Ascending aorta (tissue), 2 donors: ENCODE data around the gene SVOP. TPM values are rescaled to one million over a fixed set of nuclear protein-coding genes. Genes with fewer than 3 reads are reported as not detected.
"Not testable (repeated sequence)": the region's sequence is repeated elsewhere in the genome, so short reads cannot be mapped to it uniquely, and the experiment has no call there.

ENCODE experiments used
- DNase-seq, 2 donors: peaks; one replicate each; pipeline ENCODE4 v3.0.0-alpha.2; 2019; ENCODE audit warnings: low spot score in 2 of 2
- H3K27ac ChIP-seq, 2 donors: fragments of 200-600 bp; sonication (generic); one replicate each; pipeline ENCODE4 v1.5.1; 2016 to 2017; ENCODE audit warnings: mild to moderate bottlenecking in 1 of 2
- H3K27me3 ChIP-seq: fragments of 200-600 bp; sonication (generic); one replicate; pipeline ENCODE4 v1.5.1; 2017
- H3K36me3 ChIP-seq, 2 donors: fragments of 200-600 bp; sonication (generic); one replicate each; pipeline ENCODE4 v1.5.1; 2016
- H3K4me1 ChIP-seq, 2 donors: fragments of 200-600 bp; sonication (generic); one replicate each; pipeline ENCODE4 v1.5.1; 2016 to 2017; ENCODE audit warnings: mild to moderate bottlenecking in 1 of 2
- H3K4me3 ChIP-seq, 2 donors: fragments of 200-600 bp; sonication (generic); one replicate each; pipeline ENCODE4 v1.5.1; 2016 to 2017; ENCODE audit warnings: mild to moderate bottlenecking in 1 of 2
- H3K9me3 ChIP-seq, 2 donors: fragments of 200-600 bp; sonication (generic); one replicate each; pipeline ENCODE4 v1.5.1; 2016
- CTCF ChIP-seq, 3 experiments: fragments of 200-600 bp in 2 of 3; fragments of 450-650 bp in 1 of 3; sonication (generic) in 2 of 3; IDR thresholded peaks; one replicate each; pipeline ENCODE4 v1.5.1; 2016 to 2019; ENCODE audit warnings: antibody characterized with exemption in 3 of 3, mild to moderate bottlenecking in 1 of 3, moderate library complexity in 1 of 3
- intact Hi-C: fragments of 100-400 bp; cut with DNase I; formaldehyde crosslinking; loops from one replicate; pipeline ENCODE4 v1.15.1; 2023
- total RNA-seq: library from RNA; depleted of rRNA; stranded (reverse); fragments of >200 nt; gene quantifications from one replicate; pipeline ENCODE4 v1.1.0, GENCODE V29; 2016

The SVOP gene
- total RNA-seq, 1 donor from 2014 or later: not detected

- intact Hi-C loops: no loop called here
- no peaks in the 10 kb centered on the region for H3K36me3 ChIP-seq
- no peaks in the 10 kb centered on the region for H3K4me1 ChIP-seq
- H3K27me3 ChIP-seq: no peaks in the 10 kb centered on the region
- DNase-seq: no peak
- H3K27ac ChIP-seq: no peak overlapping the region
- no peak for TF ChIP-seq CTCF (IDR thresholded peaks at IDR 0.05)
- no peaks in the 10 kb centered on the region for H3K9me3 ChIP-seq
- H3K4me3 ChIP-seq: no peak overlapping the region
These were observed 11.1 kb downstream of the SVOP start for GRCh38 chr12:109009766-109010165.

GRCh38 chr12:109004017-109004416 lies 16.9 kb downstream of the SVOP start:
- DNase-seq: no peak
- Histone ChIP-seq H3K36me3 (no peaks in the 10 kb centered on the region), H3K27ac (no peak overlapping the region), H3K4me3 (no peak overlapping the region), H3K27me3 (no peaks in the 10 kb centered on the region), H3K9me3 (no peaks in the 10 kb centered on the region), H3K4me1 (no peaks in the 10 kb centered on the region)
- intact Hi-C loops: no loop called here
- no peak for TF ChIP-seq CTCF (IDR thresholded peaks at IDR 0.05)

- H3K27me3 ChIP-seq: no peaks in the 10 kb centered on the region
- intact Hi-C loops: no loop called here
- no peak for TF ChIP-seq CTCF (IDR thresholded peaks at IDR 0.05)
- no peaks in the 10 kb centered on the region for H3K36me3 ChIP-seq
- H3K4me3 ChIP-seq: no peak overlapping the region
- DNase-seq: no peak
- H3K9me3 ChIP-seq: no peaks in the 10 kb centered on the region
- H3K4me1 ChIP-seq: no peaks in the 10 kb centered on the region
- H3K27ac ChIP-seq: no peak overlapping the region
These were observed 24.5 kb downstream of the SVOP start for GRCh38 chr12:108996320-108996719.

- Histone ChIP-seq H3K27me3 (no peaks in the 10 kb centered on the region), H3K4me3 (no peak overlapping the region), H3K4me1 (no peaks in the 10 kb centered on the region), H3K27ac (no peak overlapping the region), H3K36me3 (no peaks in the 10 kb centered on the region), H3K9me3 (no peaks in the 10 kb centered on the region)
- DNase-seq: no peak
- no peak for TF ChIP-seq CTCF (IDR thresholded peaks at IDR 0.05)
- intact Hi-C loops: no loop called here
These were observed 25.4 kb downstream of the SVOP start for GRCh38 chr12:108995370-108995992.

GRCh38 chr12:108990103-108990502 lies 30.8 kb downstream of the SVOP start:
- H3K4me3 ChIP-seq, H3K27ac ChIP-seq, intact Hi-C loops, H3K27me3 ChIP-seq, H3K36me3 ChIP-seq, H3K9me3 ChIP-seq, H3K4me1 ChIP-seq, DNase-seq: not testable (repeated sequence)

GRCh38 chr12:108989376-108989775 lies 31.5 kb downstream of the SVOP start:
- TF ChIP-seq CTCF (IDR thresholded peaks at IDR 0.05): no peak
- no peaks in the 10 kb centered on the region for H3K36me3 ChIP-seq
- no peaks in the 10 kb centered on the region for H3K9me3 ChIP-seq
- H3K27me3 ChIP-seq: no peaks in the 10 kb centered on the region
- H3K4me1 ChIP-seq: no peaks in the 10 kb centered on the region
- H3K27ac ChIP-seq: no peak overlapping the region
- no peak overlapping the region for H3K4me3 ChIP-seq
- no peak for DNase-seq
- intact Hi-C loops: no loop called here
